Hepatocyte (in vitro differentiated cells): ENCODE results near the gene RBM19. TPM values are rescaled to one million over a fixed set of nuclear protein-coding genes. Genes with fewer than 3 reads are reported as not detected.

ENCODE experiments used
- DNase-seq: peaks from one replicate; pipeline ENCODE4 v3.0.0-alpha.2; 2016; ENCODE audit warnings: low spot score
- H2AFZ ChIP-seq: fragments of 200-600 bp; sonication (generic); 2 replicates; pipeline ENCODE4 v1.6.0; 2016; ENCODE audit warnings: antibody characterized with exemption, mild to moderate bottlenecking
- H3K27ac ChIP-seq: fragments of 200-600 bp; sonication (generic); 2 replicates; pipeline ENCODE4 v1.5.1; 2016; ENCODE audit warnings: mild to moderate bottlenecking
- H3K27me3 ChIP-seq: fragments of 200-600 bp; sonication (generic); 2 replicates; pipeline ENCODE4 v1.6.1; 2016
- H3K36me3 ChIP-seq: fragments of 200-600 bp; sonication (generic); replicated peaks from 2 replicates; pipeline ENCODE4 v1.5.1; 2016; ENCODE audit warnings: low read depth; ENCODE audit not compliant: insufficient read depth
- H3K4me1 ChIP-seq: fragments of 200-600 bp; sonication (generic); 2 replicates; pipeline ENCODE4 v1.5.1; 2016; ENCODE audit warnings: mild to moderate bottlenecking, moderate library complexity; ENCODE audit not compliant: insufficient read depth
- H3K4me2 ChIP-seq: fragments of 200-600 bp; sonication (generic); 2 replicates; pipeline ENCODE4 v1.6.0; 2016
- H3K4me3 ChIP-seq: fragments of 200-600 bp; sonication (generic); 2 replicates; pipeline ENCODE4 v1.5.1; 2016; ENCODE audit warnings: mild to moderate bottlenecking
- H3K79me2 ChIP-seq: fragments of 200-600 bp; sonication (generic); 2 replicates; pipeline ENCODE4 v1.6.0; 2017; ENCODE audit warnings: mild to moderate bottlenecking
- H3K9me2 ChIP-seq: fragments of 200-600 bp; sonication (generic); replicated peaks from 2 replicates; pipeline ENCODE4 v1.6.0; 2017; ENCODE audit warnings: mild to moderate bottlenecking; ENCODE audit not compliant: insufficient read depth
- H3K9me3 ChIP-seq: fragments of 200-600 bp; sonication (generic); 2 replicates; pipeline ENCODE4 v1.5.1; 2016; ENCODE audit warnings: low read depth, mild to moderate bottlenecking
- H4K20me1 ChIP-seq: fragments of 200-600 bp; sonication (generic); 2 replicates; pipeline ENCODE4 v1.6.0; 2016; ENCODE audit warnings: mild to moderate bottlenecking; ENCODE audit not compliant: insufficient read depth, poor library complexity, severe bottlenecking
- EZH2 ChIP-seq: fragments of 200-600 bp; sonication (generic); IDR thresholded peaks from 2 replicates; pipeline ENCODE4 v1.6.1; 2016; ENCODE audit warnings: antibody characterized with exemption, mild to moderate bottlenecking, borderline replicate concordance
- EZH2phosphoT487 ChIP-seq: fragments of 200-600 bp; sonication (generic); IDR thresholded peaks from one replicate; pipeline ENCODE4 v1.6.1; 2018; ENCODE audit warnings: antibody characterized with exemption, mild to moderate bottlenecking, low read depth, moderate library complexity; ENCODE audit not compliant: unreplicated experiment, severe bottlenecking
- WGBS: methylation state at CpG from one replicate; pipeline ENCODE4 v1.1.6; 2016; ENCODE audit warnings: low lambda C conversion rate; ENCODE audit errors: missing lambda C conversion rate; 5-methylcytosine and 5-hydroxymethylcytosine counted together
- polyA plus RNA-seq: library from polyadenylated mRNA; unstranded; fragments of >200 nt; fragmentation: Nextera tagmentation; extraction: Ambion mirVana; gene quantifications from 2 replicates; pipeline ENCODE4 v1.2.1, GENCODE V29; 2016
- total RNA-seq: library from RNA; depleted of rRNA; stranded (reverse); fragments of >200 nt; gene quantifications from 2 replicates; pipeline ENCODE4 v1.2.3, GENCODE V29; 2014
- TF ChIP-seq, protein P1 (sequence below): fragments of 200-600 bp; sonication (generic); IDR thresholded peaks from 2 replicates; pipeline ENCODE4 v1.5.1; 2016; ENCODE audit warnings: antibody characterized with exemption, mild to moderate bottlenecking; ENCODE audit not compliant: poor library complexity

RBM19 gene
- total and polyA plus RNA-seq, 2 experiments from 2014 or later = 14.5 to 16.8 TPM

DNA sequence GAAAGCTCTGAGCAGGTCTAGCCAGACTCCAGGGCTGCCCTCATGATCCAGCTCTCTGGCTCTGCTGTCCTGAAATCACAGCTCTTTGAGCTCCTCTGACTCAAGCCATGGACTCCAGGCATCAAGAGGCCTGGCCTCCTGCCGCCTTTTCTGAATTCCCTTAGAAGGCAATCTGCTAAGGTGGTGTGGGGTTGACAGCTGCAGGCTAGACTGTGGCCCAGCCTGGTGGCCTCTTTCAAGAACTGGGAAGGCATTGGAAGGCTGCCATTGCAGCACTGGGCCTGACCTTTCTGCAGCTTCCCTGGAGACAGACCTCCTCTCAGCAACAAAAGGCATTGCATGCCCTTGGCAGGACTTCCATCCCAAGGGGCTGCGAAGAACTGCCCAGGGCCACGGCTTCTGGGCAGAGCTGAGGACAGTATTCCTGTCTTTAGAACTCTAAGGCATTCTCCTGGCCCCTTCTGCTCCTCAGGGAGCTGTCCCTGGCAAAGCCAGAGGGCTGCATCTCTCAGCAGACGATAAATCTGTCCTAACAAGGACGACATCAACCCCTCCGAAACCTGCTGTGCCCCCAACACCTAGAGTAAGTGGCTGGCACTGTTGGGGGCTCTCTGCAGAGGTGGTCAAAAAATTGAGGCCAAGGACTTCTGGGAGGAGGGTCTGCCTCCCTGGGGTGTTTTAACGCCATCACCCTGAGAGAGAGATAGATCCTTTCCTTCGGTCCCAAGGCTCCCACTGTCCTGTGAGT is 115.6 kb downstream of the RBM19 start:
- no peaks in the 10 kb centered on the region for H3K27me3 ChIP-seq
- H3K36me3 ChIP-seq = no peaks in the 10 kb centered on the region
- H2AFZ ChIP-seq = no peak overlapping the region
- H3K9me2 ChIP-seq = no peaks in the 10 kb centered on the region
- no peak for DNase-seq
- no peaks in the 10 kb centered on the region for H3K4me1 ChIP-seq
- no peak overlapping the region for H3K4me2 ChIP-seq
- H3K9me3 ChIP-seq = no peaks in the 10 kb centered on the region
- H3K4me3 ChIP-seq = no peak overlapping the region
- 96% methylated on average over 8 of the region's 8 CpGs for whole genome bisulfite sequencing
- H3K79me2 ChIP-seq = no peaks in the 10 kb centered on the region
- no peaks in the 10 kb centered on the region for H4K20me1 ChIP-seq
- no peak overlapping the region for H3K27ac ChIP-seq
- TF ChIP-seq EZH2phosphoT487 = no peak
- no peak for TF ChIP-seq EZH2
- TF ChIP-seq, protein P1, sequence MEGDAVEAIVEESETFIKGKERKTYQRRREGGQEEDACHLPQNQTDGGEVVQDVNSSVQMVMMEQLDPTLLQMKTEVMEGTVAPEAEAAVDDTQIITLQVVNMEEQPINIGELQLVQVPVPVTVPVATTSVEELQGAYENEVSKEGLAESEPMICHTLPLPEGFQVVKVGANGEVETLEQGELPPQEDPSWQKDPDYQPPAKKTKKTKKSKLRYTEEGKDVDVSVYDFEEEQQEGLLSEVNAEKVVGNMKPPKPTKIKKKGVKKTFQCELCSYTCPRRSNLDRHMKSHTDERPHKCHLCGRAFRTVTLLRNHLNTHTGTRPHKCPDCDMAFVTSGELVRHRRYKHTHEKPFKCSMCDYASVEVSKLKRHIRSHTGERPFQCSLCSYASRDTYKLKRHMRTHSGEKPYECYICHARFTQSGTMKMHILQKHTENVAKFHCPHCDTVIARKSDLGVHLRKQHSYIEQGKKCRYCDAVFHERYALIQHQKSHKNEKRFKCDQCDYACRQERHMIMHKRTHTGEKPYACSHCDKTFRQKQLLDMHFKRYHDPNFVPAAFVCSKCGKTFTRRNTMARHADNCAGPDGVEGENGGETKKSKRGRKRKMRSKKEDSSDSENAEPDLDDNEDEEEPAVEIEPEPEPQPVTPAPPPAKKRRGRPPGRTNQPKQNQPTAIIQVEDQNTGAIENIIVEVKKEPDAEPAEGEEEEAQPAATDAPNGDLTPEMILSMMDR = no peak

DNA sequence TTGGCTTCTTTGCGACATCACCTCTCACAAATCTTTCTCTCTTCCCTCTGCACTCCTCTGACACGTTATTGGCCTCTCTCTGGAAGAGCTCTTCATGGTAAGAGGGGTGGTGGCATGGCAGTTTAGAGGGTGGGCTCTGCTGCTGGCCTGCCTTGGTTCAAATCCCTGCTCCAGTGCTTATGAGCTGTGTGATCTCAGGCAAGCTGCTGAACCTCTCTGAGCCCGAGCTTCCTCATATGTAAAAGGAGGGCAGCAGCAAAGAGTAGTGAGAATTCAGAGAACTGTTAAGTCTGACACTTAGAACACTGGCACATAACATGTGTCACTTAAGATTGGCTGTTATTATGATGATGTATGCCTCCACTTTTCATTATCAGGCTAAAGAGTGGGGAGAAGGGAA is 118.3 kb downstream of the RBM19 start:
- 84% methylated on average over 3 of the region's 3 CpGs for WGBS
- no peak overlapping the region for H3K4me3 ChIP-seq
- H3K4me2 ChIP-seq = no peak overlapping the region
- no peaks in the 10 kb centered on the region for H3K79me2 ChIP-seq
- TF ChIP-seq, protein P1 = no peak
- TF ChIP-seq EZH2phosphoT487 = no peak
- TF ChIP-seq EZH2 = no peak
- DNase-seq = no peak
- no peaks in the 10 kb centered on the region for H3K4me1 ChIP-seq
- no peak overlapping the region for H2AFZ ChIP-seq
- no peaks in the 10 kb centered on the region for H3K9me2 ChIP-seq
- no peaks in the 10 kb centered on the region for H3K27me3 ChIP-seq
- no peaks in the 10 kb centered on the region for H4K20me1 ChIP-seq
- no peaks in the 10 kb centered on the region for H3K36me3 ChIP-seq
- no peaks in the 10 kb centered on the region for H3K9me3 ChIP-seq
- H3K27ac ChIP-seq = no peak overlapping the region

DNA sequence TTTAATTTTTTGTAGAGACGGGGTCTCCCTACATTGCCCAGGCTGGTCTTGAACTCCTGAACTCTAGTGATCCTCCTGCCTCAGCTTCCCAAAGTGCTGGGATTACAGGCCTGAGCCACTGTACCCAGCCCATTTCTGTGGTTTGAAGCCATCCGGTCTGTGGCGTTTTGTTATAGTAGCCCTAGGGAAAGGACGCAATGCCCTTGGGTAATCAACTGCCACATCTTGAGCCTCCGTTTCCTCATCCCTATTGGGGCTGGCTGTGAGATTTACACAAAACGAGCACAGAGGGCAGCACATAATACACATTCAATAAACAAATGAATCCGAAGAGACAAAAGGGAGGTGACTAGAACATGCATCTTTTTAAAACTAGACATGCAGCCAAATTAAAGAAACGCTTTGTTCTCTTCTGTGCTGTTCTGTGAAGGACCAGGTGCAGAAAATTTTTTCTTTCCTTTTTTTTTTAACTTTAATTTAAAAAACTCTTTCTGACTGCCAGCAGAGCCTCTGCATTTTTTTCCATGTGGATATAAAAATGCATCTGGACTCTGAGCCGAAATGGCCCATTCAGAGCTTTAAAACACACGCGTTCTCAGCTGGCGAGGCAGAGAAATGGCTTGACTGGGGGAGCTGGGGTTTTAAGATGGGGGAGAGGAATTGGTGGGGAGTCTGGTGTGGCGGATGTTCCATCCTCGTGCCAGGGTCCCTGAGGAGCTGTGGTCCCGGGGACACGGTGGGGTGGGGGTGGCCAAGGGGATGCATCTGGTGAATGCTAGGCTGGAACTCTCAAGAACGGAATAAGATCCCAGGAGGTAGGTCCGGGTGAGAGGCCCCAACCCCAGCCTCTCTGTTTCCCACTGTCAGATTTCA is 119.0 kb downstream of the RBM19 start:
- TF ChIP-seq EZH2phosphoT487 = no peak
- H3K4me3 ChIP-seq = no peak overlapping the region
- H3K9me3 ChIP-seq = no peaks in the 10 kb centered on the region
- no peak overlapping the region for H3K27ac ChIP-seq
- no peaks in the 10 kb centered on the region for H3K4me1 ChIP-seq
- no peaks in the 10 kb centered on the region for H3K9me2 ChIP-seq
- no peaks in the 10 kb centered on the region for H3K27me3 ChIP-seq
- no peaks in the 10 kb centered on the region for H3K36me3 ChIP-seq
- no peak overlapping the region for H2AFZ ChIP-seq
- DNase-seq = no peak
- no peak overlapping the region for H3K4me2 ChIP-seq
- 91% methylated on average over 17 of the region's 18 CpGs for WGBS
- no peaks in the 10 kb centered on the region for H3K79me2 ChIP-seq
- H4K20me1 ChIP-seq = no peaks in the 10 kb centered on the region
